K562 (cell line): ENCODE measurements around the gene TUBGCP6. TPM values are rescaled to one million over a fixed set of nuclear protein-coding genes. Genes with fewer than 3 reads are reported as not detected.

ENCODE experiments used
- HDAC1 ChIP-seq, 2 experiments: fragments of 450-650 bp; IDR thresholded peaks; 2 replicates each; pipeline ENCODE4 v1.6.1; 2016 to 2017; ENCODE audit warnings: inconsistent platforms in 1 of 2, mild to moderate bottlenecking in 1 of 2, moderate library complexity in 1 of 2
- IRF2 ChIP-seq: sonication (generic); formaldehyde crosslinking; IDR thresholded peaks from 2 replicates; pipeline ENCODE4 v1.8.1; 2022; ENCODE audit warnings: mild to moderate bottlenecking, missing genetic modification reagents
- KAT7 ChIP-seq: sonication (generic); formaldehyde crosslinking; IDR thresholded peaks from 2 replicates; pipeline ENCODE4 v1.8.0; 2022; ENCODE audit warnings: missing genetic modification reagents, mild to moderate bottlenecking, borderline replicate concordance
- MBD2 ChIP-seq: sonication (generic); IDR thresholded peaks from 2 replicates; pipeline ENCODE4 v1.6.1; 2016; ENCODE audit warnings: low read depth, borderline replicate concordance
- RUNX1 ChIP-seq: sonication (generic); IDR thresholded peaks from 2 replicates; pipeline ENCODE4 v1.6.1; 2016; ENCODE audit warnings: antibody characterized with exemption, low read depth
- SMAD1 ChIP-seq: fragments of 150-350 bp; IDR thresholded peaks from 2 replicates; pipeline ENCODE4 v1.6.1; 2014; ENCODE audit warnings: low read length, low read depth; ENCODE audit not compliant: partially characterized antibody
- SMARCA5 ChIP-seq: fragments of 450-650 bp; IDR thresholded peaks from 2 replicates; pipeline ENCODE4 v1.6.1; 2016
- SMARCE1 ChIP-seq: fragments of 450-650 bp; IDR thresholded peaks from 2 replicates; pipeline ENCODE4 v1.7.1; 2016; ENCODE audit warnings: mild to moderate bottlenecking
- ZNF121 ChIP-seq: sonication (generic); formaldehyde crosslinking; conservative IDR thresholded peaks from 2 replicates; pipeline ENCODE4 v1.8.0; 2022; ENCODE audit warnings: missing genetic modification reagents
- ZNF24 ChIP-seq: fragments of 450-650 bp; IDR thresholded peaks from 2 replicates; pipeline ENCODE4 v1.6.1; 2016
- ZNF436 ChIP-seq: fragments of 250-450, 450-650 bp; sonication (Bioruptor Pico); formaldehyde crosslinking; IDR thresholded peaks from 2 replicates; pipeline ENCODE4 v1.7.0; 2020; ENCODE audit warnings: mild to moderate bottlenecking
- ZNF668 ChIP-seq: fragments of 250-450 bp; sonication (Bioruptor Pico); IDR thresholded peaks from 2 replicates; pipeline ENCODE4 v1.8.0; 2022; ENCODE audit warnings: mild to moderate bottlenecking, inconsistent platforms
- ZNF785 ChIP-seq: fragments of 250-450 bp; sonication (Bioruptor Pico); IDR thresholded peaks from 2 replicates; pipeline ENCODE4 v1.4.0; 2020; ENCODE audit warnings: mild to moderate bottlenecking
- polyA plus RNA-seq, 8 experiments: library from polyadenylated mRNA; depleted of rRNA in 4 of 8; stranded (reverse) in 5 of 8; unstranded in 3 of 8; fragments of >200 nt; fragmentation: Nextera tagmentation in 2 of 8; fragmentation: Illumina TruSeq in 1 of 8; extraction: Ambion mirVana in 2 of 8; extraction: Trizol in 1 of 8; gene quantifications; 2 replicates each; pipeline versions ENCODE4 v1.2.1 to v1.2.3, GENCODE V29; 2011 to 2014; ENCODE audit warnings: inconsistent platforms in 1 of 8, missing spikeins in 1 of 8
- total RNA-seq, 7 experiments: library from RNA; depleted of rRNA in 6 of 7; stranded (reverse); fragments of >200 nt in 6 of 7; fragmentation: Illumina TruSeq in 2 of 7; extraction: Trizol in 2 of 7; gene quantifications; 2 replicates each; pipeline versions ENCODE4 v1.2.1 to v1.2.3, GENCODE V29; 2011 to 2021; ENCODE audit warnings: low replicate concordance in 1 of 7
- TF ChIP-seq, protein P1 (sequence below), 2 experiments: fragments of 450-650 bp in 1 of 2; sonication (generic) in 1 of 2; formaldehyde crosslinking in 1 of 2; IDR thresholded peaks; 2 replicates each; pipeline versions ENCODE4 v1.7.1 to v1.9.0; 2016 to 2022; ENCODE audit warnings: inconsistent platforms in 1 of 2, mild to moderate bottlenecking in 1 of 2, missing genetic modification reagents in 1 of 2

Gene TUBGCP6
- total and polyA plus RNA-seq, 9 of the 15 experiments (the other 6 are each of a cell fraction or from before 2014, with no cell fraction given) = 0.76 to 33.0 (median 10.1) TPM

DNA sequence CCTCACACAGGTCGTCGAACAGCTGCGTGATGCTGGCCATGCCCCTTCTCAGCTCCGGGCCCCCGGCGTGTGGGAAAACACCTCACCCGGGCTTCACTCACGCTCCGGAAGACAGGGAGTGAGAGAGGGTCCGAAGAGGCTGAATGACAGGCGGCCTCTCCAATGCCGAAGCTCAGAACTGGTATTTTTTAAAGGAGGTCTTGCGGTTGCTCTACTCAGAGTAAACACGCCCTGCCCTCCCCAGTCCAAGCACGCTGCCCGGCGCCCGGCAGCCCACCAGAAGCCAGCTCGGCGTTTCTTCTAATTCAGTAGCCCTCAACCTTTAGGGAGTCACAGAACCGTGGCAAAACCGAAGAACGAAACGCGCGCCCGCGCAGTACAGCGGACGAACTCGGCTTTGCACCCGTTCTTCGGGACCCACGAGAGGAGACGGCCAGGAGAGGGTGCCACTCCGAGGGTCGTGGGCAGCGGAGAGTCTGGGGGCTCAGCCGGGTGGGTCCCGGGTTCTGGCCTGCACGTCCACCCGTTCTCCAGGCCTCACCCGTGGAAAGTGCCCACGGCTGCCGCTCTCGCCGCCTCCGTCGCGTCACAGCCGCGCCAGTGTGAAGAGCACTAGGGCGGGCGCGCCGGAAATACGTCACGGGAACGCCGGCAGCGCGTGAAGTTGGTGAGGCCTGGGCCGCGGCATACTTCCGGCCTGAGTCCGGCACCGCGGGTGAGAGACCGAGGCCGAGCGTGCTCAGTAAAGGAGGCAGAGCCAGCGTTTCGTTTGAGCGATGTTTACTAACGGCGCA is at the start of gene TUBGCP6 (continued):
- TF ChIP-seq, protein P1, sequence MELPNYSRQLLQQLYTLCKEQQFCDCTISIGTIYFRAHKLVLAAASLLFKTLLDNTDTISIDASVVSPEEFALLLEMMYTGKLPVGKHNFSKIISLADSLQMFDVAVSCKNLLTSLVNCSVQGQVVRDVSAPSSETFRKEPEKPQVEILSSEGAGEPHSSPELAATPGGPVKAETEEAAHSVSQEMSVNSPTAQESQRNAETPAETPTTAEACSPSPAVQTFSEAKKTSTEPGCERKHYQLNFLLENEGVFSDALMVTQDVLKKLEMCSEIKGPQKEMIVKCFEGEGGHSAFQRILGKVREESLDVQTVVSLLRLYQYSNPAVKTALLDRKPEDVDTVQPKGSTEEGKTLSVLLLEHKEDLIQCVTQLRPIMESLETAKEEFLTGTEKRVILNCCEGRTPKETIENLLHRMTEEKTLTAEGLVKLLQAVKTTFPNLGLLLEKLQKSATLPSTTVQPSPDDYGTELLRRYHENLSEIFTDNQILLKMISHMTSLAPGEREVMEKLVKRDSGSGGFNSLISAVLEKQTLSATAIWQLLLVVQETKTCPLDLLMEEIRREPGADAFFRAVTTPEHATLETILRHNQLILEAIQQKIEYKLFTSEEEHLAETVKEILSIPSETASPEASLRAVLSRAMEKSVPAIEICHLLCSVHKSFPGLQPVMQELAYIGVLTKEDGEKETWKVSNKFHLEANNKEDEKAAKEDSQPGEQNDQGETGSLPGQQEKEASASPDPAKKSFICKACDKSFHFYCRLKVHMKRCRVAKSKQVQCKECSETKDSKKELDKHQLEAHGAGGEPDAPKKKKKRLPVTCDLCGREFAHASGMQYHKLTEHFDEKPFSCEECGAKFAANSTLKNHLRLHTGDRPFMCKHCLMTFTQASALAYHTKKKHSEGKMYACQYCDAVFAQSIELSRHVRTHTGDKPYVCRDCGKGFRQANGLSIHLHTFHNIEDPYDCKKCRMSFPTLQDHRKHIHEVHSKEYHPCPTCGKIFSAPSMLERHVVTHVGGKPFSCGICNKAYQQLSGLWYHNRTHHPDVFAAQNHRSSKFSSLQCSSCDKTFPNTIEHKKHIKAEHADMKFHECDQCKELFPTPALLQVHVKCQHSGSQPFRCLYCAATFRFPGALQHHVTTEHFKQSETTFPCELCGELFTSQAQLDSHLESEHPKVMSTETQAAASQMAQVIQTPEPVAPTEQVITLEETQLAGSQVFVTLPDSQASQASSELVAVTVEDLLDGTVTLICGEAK (IDR thresholded peaks at IDR 0.05) = peak; percentile 97
- TF ChIP-seq, protein P1 (CRISPR knock-in tag; IDR thresholded peaks at IDR 0.05) = no peak
- TF ChIP-seq SMARCA5 (no peak), RUNX1 (no peak), ZNF121 (CRISPR knock-in tag) (no peak), IRF2 (CRISPR knock-in tag) (no peak), SMARCE1 (no peak), ZNF436 (CRISPR knock-in tag) (no peak), KAT7 (CRISPR knock-in tag) (0 out of 2 replicates have a peak, but pooled peaks have one; percentile 28), ZNF24 (no peak), MBD2 (peak; percentile 67; the same call in 1 of the 2 replicates), ZNF785 (CRISPR knock-in tag) (no peak), SMAD1 (no peak), HDAC1 (IDR thresholded peaks at IDR 0.05) (peak in 1 of 2 experiments; percentile 83; a peak in 1 of 4 replicates), ZNF668 (no peak)
